ENCODE results near the gene ZBTB32.

Gene ZBTB32

DNA sequence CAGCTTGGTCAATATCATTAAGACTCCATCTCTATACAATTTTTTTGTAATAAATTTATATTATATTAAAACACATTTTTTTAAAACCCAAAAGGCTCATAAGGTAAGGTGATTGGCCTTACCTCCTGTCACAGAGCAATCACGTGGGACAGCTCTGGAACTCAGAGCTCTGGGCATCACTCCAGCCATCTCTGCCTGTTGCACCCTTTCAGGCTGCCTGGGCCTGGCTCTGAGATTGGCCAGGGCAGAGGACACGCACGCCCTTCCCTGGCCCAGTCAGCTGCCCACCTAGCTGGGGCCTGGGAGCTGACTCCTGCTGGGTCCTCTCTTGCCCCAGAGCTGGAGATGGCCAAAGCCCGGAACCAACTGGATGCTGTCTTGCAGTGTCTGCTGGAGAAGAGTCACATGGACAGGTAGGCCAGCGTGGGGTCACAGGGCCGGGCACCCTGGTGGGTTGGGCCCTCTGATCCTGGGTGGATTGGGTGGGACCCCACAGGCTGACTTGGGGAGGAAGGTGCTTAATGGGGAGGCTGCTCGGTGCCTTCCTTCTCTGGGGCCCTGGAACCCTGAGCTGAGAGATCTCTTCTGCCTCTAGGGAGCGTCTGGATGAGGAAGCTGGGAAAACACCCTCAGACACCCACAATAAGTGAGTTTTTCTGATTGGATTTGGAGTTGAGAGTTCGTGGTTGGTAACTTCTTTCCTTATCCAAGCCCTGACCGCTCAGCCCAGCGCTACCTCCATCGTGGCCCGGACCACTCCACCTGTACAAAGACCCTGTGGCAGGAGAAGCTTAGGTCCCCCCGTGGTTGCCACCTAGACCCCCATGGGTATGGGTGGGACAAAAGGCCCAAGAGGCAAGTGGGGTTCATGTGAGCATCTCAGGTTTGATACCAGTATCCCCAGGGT, 47.7 kb downstream of the ZBTB32 start:
- DNase-seq, result no peak

DNA sequence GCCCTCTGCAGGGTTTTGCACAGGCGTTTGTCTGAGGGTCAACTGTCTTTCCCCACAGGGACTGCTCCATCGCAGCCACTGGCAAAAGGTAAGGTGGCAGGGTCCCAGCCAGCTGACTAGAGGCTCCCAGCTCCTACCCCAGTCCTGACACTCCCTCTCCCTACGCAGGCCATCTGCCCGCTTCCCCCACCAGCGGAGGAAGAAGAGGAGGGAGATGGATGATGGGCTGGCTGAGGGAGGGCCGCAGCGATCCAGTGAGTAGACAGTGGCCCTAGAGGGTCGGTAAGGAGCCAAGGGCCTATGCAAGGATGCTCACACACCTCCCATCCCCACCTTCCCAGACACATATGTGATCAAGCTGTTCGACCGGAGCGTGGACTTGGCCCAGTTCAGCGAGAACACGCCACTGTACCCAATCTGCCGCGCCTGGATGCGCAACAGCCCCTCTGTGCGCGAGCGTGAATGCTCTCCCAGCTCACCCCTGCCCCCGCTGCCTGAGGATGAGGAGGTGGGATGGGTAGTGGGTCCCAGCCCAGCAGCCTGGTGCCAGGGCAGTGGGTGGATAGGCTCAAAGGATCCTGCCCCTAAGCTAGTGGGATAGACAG, 48.5 kb downstream of the ZBTB32 start:
- DNase-seq, result no peak

DNA sequence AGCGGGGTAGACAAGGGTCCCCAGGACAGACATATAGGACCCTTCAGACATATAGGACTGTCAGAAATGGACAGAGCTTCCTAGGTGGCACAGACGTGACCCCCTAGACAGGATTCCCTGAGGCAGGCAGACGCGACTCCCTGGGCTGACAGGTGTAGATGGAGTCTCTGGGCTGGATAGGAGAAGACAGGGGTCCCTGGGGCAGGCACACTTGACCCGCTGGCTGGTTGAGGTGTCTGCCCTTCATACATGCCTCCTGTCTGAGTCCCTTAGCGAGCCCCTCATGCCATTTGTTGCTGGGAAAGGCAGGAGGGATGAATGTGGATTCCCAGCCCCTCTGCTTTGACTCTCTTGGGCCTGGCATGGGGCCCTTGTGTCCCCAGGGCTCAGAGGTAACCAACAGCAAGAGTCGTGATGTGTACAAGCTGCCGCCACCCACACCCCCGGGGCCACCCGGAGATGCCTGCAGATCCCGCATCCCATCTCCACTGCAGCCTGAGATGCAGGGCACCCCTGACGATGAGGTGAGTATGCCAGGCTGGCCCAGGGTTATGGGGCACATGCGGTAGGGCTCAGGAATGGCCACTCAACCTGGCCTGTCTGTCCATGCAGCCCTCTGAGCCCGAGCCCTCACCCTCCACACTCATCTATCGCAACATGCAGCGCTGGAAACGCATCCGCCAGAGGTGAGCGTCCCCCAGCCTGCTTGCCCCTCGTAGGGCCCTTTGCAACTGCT, 49.4 kb downstream of the ZBTB32 start:
- DNase-seq, result no peak

DNA sequence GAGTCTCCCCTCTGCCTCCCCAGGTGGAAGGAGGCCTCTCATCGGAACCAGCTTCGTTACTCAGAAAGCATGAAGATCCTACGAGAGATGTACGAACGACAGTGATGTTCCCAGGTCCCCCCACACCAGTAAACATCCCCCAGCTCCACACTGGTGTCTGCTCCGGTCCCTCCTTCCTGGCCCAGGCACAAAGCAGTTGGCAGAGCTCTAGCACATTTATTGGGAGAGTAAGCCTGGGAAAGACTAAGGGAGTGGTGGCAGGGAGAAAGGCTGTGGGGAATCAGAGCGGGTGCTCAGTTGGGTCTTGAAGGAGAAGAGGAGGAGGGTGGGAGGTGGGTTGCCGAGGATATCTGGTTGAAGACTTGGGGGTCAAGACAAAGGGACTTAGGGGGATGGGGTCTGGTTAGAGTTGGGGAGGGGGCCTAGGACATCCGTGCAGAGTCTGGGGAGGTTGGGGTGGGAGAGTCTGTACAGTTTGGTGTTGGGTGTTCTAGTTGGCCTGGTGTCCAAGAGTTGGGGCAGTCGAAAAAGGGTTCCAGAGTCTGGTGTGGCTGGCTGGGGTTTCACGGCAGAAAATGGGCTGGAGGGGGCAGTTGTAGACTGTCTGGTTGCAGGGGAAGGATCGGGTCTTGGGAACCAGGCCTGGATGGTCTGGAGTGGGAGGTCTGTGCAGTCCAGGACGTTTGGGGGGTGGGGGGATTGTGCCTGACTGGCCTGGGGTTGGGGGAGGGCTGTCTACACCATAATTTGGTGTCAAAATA, 50.2 kb downstream of the ZBTB32 start:
- no peak for DNase-seq

DNA sequence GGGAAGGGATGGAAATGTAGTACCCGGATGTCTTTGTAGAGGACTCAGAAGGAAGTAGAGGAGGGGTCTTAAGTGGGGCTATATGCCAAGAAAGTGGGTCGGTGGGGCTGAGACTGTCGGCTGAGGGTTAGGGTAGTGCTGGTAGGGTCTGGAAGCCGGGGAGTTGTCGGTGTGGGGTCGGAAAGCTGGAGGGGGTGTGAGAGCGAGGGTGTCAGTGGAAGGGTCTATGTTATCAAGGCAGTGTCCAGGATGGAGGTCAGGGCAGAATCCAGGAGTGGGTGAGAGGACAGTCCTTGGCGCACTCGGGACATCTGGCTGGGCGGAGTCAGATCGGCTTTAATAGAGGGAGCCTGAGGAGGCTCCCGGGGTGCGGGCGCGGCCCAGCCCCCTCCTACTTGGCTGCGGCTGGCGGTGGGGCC, 50.8 kb downstream of the ZBTB32 start:
- no peak for DNase-seq

DNA sequence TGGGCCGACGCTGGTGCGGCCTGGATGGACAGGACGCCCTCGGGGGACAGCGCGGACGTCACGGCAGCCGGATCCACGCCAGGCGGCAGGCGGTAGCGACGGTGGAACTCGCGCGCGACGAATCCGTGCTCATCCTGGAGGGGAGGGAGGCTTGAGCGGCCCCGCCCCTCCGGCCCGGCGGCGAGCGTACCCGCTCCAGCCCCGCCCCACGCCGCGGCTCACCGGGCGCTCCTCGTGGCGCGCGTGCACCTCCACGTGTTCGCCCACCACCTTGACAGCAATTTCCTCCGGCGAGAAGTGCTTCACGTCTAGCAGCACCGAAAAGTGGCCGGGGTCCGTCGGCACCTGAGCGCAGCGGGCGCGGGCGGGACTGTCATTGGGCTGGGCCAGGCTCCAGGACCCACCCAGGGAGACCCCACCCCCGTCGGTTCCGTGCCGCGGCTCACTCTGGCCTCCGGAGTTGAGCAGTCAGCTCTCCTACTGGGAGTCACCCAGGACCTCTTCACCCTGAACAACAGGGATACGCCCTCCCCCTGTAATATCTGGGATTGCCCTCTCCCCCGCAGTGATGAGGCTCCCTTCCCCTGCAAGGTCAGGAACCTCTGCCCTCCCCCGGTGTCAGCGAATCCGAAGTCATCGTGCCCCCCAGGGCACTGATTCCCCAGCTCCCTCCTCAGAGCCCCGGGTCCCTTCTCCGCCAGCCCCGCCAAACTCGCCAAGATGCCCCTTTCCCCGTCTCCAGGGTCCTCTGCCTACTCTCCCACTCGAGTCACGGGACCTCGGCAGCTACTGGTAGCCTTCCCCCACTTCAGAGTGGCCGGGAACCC, 51.4 kb downstream of the ZBTB32 start:
- no peak for DNase-seq

DNA sequence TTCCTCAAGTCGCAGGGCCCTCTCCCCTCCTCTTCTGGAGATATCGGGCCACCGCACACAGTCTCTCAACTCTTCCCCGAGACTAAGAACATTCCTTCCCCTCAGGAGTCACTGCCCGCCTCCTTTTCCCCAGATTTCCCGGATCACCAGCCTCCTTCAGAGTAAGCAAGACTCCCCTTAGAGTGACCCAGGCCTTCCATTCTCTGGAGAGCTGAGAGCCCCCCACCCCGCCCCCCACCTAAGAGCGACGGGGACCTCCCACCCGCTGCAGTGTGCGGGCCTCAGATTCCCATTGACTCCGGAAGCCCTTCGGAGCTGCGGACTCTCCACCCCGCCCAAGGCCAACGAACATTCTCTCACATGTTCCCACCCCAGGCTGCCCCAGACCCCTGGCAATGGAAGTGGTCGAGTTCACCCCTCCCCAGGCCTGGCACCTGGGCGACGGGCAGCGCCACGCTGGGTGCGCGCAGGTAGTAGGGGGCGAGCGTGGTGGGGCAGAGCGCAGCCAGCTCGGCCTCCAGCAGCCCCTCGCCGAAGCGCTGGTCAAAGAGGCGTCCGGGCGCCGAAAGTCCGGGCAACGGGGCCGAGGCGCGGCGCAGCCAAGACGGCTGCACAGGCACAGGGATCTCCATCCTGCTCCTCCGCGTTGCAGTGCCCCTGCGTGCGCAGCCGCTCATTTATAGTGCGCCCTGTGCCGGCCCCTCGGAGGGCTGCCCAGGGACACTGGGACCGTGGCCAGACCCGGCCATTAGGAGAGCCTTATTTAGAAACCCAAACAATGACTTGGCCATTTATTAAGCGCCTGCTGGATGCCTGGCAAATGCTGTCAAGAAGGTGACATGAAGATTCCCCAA, 52.2 kb downstream of the ZBTB32 start, which contains the start of gene HSPB6:
HSPB6 (minus strand) TSS at position 653 of the 854 bp plus-strand sequence; CDS start at position 632, 21 bp downstream.
- DNase-seq, result peak in 24 of 58 donors; percentile 13 to 52 (median 26)

DNA sequence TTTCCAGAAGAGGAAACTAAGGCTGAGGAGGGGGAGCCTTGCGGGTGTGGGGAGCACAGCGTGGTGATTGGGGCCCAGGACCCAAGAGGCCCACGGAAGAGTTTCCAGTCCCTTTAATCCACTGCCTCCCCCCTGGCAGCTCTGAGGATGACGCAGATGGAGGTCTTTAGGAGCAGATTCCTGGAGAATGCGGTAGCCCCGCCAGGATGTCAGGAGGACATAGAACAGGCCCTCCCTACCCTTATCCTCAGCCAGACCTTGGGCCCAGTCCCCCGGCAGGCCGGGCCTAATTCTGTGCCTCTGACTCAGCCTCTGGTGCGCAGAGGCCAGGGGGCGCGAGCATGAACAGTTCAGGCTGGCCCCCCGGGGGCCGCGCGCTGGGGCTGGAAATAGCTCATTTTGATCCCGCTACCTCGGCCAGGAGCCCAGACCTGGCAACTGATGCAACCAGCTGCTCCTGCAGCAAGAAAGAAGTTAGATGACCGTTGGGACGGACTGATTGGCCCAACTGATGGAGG, 52.9 kb downstream of the ZBTB32 start:
- peak in 32 of 58 donors; percentile 52 to 85 (median 72) for DNase-seq

DNA sequence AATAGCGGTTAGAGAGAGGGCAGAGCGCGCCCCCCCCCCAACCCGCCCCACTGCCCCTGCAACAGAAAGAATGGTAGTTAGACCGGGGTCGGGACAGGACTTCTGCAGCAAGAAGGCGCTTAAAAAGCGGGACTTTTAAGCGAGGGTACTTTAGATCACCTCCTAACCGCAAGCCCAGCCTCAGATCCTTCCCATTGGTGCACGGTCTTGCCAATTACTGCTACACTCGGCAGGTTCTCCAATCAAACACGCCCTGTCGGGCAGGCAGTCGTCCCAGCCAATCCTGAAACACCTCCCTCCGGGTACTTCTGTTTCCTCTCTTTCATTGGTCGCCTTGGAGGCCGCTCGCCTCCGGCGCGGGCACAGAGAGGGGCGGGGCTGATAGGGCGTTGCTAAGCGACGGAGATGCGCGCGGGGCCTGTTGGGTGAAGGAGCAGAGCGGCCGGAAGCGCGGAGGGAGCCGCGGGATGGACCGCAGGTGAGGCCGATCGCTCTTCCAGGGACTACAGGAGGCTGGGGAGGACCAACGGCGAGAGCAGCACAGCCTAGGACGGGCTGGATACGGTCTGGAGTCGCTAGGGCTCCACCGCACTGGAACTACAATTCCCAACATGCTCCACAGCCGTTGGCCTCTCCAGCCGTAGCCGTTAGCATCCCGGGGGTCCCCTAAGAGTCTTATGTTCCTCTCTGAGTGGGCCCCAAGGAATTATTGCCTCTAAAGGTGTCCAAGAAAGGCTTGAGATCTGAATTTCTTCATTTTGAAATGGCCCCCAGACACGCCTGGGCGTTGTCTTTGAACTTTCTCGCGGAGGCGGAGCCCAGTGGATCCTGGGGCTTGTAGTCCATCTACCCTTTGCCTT, 53.6 kb downstream of the ZBTB32 start, which contains the start of gene PROSER3:
PROSER3 (plus strand) TSS at position 428 of the 860 bp plus-strand sequence; CDS start at position 468, 40 bp downstream.
- peak; percentile 71 to 99 (median 98) for DNase-seq

DNA sequence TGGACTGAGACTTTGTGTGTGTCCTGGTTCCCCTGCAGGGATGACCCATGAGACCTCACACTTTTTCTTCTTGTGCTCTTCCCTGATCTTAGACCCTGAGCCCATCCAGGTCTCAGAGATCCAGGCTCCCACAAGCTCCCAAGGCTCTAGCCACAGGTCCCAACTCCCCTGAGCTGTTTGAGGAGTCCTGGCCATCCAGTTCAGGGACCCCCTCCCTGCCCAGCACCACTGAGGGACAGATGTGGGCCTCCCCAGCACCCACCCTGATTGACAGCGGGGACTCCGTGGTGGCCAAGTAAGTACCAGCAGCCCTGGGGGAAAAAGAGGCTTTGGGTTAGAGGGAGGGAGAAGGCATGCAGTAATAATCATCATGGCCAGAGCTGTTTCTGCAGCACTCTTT, 55.3 kb downstream of the ZBTB32 start:
- no peak for DNase-seq

DNA sequence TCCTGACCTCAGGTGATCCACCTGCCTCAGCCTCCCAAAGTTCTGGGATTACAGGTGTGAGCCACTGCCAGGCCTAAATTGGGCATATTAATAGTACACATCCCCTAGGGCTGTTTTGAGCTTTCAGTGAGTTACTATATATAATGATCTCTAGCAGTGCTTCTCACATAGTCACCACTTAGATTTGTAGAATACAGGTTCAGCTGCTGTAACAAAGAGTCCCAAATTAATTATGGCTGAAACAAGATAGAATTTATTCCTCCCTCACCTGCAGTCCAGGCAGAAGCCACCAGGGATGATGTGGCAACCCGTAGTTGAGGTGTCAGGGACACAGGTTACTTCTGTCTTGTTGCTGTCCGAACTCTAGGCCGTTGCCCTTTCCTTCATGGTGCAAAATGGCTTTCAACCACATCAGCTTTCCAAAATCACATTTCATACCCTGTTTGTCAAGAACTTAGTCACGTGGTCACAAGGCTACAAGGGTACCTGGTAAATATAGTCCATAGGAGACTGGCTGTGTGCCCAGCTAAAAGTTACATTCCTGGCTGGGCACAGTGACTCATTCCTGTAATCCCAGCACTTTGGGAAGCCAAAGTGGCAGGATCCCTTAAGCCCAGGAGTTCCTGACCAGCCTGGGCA, 56.5 kb downstream of the ZBTB32 start:
- DNase-seq, result no peak

DNA sequence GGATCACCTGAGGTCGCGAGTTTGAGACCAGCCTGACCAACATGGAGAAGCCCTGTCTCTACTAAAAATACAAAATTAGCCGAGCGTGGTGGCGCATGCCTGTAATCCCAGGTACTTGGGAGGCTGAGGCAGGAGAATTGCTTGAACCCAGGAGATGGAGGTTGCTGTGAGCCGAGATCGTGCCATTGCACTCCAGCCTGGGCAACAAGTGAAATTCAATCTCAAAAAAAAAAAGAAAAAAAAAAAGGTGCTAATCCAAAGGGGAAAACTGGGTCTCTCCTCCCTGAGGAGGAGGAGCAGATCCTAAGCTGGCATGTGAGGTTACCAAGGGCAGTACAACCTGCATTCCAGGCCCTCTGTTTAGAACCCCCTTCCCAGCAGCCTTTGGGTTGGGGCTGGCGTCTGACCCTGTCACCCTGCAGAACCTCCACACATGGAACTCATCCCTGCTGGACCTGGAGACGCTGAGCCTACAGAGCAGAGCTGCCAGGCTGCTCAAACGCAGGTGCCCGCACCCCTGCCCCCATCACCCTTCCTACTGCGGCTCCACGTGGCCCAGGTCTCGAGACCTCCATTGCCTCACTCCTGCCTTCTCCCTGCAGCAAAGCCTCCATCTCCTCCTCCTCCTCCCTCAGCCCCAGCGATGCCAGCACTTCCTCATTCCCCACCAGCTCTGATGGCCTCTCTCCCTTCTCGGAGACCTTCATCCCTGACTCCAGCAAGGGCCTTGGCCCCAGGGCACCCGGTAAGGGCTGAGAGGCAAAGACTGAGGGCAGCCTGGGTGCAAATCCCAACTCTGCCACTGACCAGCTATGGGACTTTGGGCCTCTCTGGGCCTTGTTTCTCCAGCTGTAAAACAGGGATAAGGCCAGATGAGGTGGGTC, 60.3 kb downstream of the ZBTB32 start:
- no peak for DNase-seq

Data from anterior cingulate cortex (tissue), 58 donors.